ENCODE results near the gene SMARCC2. TPM values are rescaled to one million over a fixed set of nuclear protein-coding genes. Genes with fewer than 3 reads are reported as not detected.
A peak's percentile ranks its signal among the peaks of the same experiment; 100 is the strongest.

The SMARCC2 gene
- total RNA-seq, 1 experiment from 2014 or later, result 57.3 TPM

DNA sequence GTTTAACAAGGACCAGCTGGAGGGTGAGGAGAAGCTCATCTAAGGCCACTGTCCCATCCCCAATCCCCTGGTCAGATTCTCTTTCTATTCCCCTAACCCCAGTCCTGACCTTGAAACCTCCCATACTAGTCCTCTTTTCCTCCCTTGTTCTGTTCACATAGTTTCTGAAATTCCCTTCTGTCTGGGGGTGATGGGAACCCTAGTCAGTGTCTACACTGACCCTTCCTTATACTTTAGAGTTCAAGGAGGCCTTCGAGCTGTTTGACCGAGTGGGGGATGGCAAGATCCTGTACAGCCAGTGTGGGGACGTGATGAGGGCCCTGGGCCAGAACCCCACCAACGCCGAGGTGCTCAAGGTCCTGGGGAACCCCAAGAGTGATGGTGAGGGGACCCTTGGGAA, 34.5 kb downstream of the SMARCC2 start:
- DNase-seq, result no peak
- Histone ChIP-seq H3K27me3 (no peaks in the 10 kb centered on the region), H3K4me1 (peaks cover 33% of the 10 kb centered on the region), H3K9me3 (replicated peaks) (no peaks in the 10 kb centered on the region), H3K4me3 (peak overlapping the region; percentile 0; the same call in 1 of the 2 replicates), H3K27ac (peak overlapping the region; percentile 95), H3K36me3 (peaks cover 17% of the 10 kb centered on the region)

- H3K27me3 ChIP-seq, result no peaks in the 10 kb centered on the region
- peaks cover 12% of the 10 kb centered on the region for H3K36me3 ChIP-seq
- H3K4me3 ChIP-seq, result peak overlapping the region; percentile 69
- no peaks in the 10 kb centered on the region for H3K9me3 ChIP-seq (replicated peaks)
- H3K4me1 ChIP-seq, result peaks cover 29% of the 10 kb centered on the region
- DNase-seq, result peak; percentile 95 to 98
- H3K27ac ChIP-seq, result peak overlapping the region; percentile 95
Observed at GRCh38 chr12:56154246-56154771, 35.0 kb downstream of the SMARCC2 start.

DNA sequence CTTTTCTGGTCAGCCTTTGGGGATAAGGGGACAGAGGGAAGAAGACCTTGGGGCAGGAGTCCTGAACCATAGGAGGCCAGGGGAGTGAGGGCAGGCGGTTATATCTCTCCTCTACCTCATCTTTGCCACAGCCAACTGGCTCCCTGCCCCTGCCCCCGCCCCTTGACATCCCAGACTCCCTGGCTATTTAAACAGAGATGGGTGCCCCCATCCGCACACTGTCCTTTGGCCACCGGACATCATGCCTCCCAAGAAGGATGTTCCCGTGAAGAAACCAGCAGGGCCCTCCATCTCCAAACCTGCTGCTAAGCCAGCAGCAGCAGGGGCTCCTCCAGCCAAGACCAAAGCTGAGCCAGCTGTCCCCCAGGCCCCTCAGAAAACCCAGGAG, 35.6 kb downstream of the SMARCC2 start:
- no peaks in the 10 kb centered on the region for H3K27me3 ChIP-seq
- H3K27ac ChIP-seq, result peak overlapping the region; percentile 95
- peaks cover 29% of the 10 kb centered on the region for H3K4me1 ChIP-seq
- no peaks in the 10 kb centered on the region for H3K9me3 ChIP-seq (replicated peaks)
- peak; percentile 41 to 56 for DNase-seq
- H3K4me3 ChIP-seq, result peak overlapping the region; percentile 69
- peaks cover 10% of the 10 kb centered on the region; the same call in 1 of the 2 replicates for H3K36me3 ChIP-seq

- no peak for DNase-seq
- H3K36me3 ChIP-seq, result peaks cover 10% of the 10 kb centered on the region; the same call in 1 of the 2 replicates
- H3K9me3 ChIP-seq (replicated peaks), result no peaks in the 10 kb centered on the region
- H3K4me3 ChIP-seq, result peak overlapping the region; percentile 69
- H3K27me3 ChIP-seq, result no peaks in the 10 kb centered on the region
- peaks cover 29% of the 10 kb centered on the region for H3K4me1 ChIP-seq
- peak overlapping the region; percentile 95 for H3K27ac ChIP-seq
Observed at GRCh38 chr12:56152756-56153677, 36.3 kb downstream of the SMARCC2 start.

DNA sequence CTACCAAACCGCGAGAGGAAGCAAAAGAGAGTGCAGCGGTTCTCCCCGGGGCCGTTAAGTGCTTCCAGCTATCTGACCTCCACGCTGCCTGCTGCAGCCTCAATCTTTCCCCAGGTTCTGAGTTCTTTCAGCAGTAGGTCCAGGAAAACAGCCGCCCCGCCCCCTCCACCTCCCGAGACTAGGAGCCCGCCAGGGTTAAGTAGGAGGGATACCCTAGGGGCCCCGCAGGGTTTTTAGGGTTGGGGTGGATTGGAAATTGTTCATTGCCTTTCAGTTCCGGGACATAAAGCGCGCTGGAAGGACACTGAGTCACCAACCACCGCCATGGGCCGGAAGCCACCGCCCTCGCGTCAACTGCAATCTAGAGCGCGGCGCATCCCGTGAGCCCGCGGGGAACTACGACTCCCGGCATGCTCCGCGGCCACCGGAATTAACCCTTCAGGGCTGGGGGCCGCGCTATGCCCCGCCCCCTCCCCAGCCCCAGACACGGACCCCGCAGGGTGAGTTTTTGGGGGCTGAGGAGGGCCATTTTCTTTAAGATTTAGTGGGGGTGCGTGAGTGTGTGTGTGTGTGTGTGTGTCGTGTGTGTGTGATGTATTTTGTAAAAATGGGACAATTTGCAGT, 37.0 kb downstream of the SMARCC2 start, which contains the start of gene MYL6B:
MYL6B (plus strand) TSS at position 456 of the 624 bp plus-strand sequence. CDS start 1,332 bp downstream, outside the sequence.
- peak; percentile 91 to 93 for DNase-seq

GRCh38 chr12:56151672-56152131, 37.6 kb downstream of the SMARCC2 start:
- peaks cover 10% of the 10 kb centered on the region; the same call in 1 of the 2 replicates for H3K36me3 ChIP-seq
- H3K9me3 ChIP-seq (replicated peaks), result no peaks in the 10 kb centered on the region
- H3K4me3 ChIP-seq, result peak overlapping the region; percentile 69
- peak overlapping the region; percentile 95 for H3K27ac ChIP-seq
- no peaks in the 10 kb centered on the region for H3K27me3 ChIP-seq
- H3K4me1 ChIP-seq, result peaks cover 31% of the 10 kb centered on the region
- peak; percentile 31 to 44 for DNase-seq

More for the DNA sequence above, 37.0 kb downstream of the SMARCC2 start, which contains the start of gene MYL6B:
- Histone ChIP-seq H3K27me3 (no peaks in the 10 kb centered on the region), H3K27ac (peak within 1 kb of the TSS; percentile 95), H3K36me3 (peaks cover 10% of the 10 kb centered on the region; the same call in 1 of the 2 replicates), H3K4me1 (peaks cover 29% of the 10 kb centered on the region), H3K9me3 (replicated peaks) (no peaks in the 10 kb centered on the region), H3K4me3 (peak within 1 kb of the TSS; percentile 69)

DNA sequence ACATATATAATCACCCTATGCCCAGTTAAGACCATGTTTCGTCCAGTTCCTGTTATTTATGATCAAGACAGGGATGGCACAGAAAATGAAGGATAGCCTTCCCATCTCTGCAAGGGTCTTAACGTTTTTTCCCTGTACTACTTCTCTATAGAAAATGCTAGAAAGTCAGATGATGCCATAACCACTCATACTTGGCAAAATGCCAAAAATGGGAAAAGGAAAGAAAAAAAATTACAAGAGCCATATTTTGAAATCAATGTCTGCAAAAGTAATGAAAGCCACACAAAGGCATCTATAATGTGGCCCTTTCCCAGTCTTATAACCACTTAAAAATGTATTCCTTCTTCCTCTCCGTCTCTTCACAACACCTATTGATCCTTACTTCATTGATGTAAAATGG, 38.7 kb downstream of the SMARCC2 start:
- Histone ChIP-seq H3K9me3 (replicated peaks) (no peaks in the 10 kb centered on the region), H3K27ac (no peak overlapping the region), H3K36me3 (0 out of 2 replicates have a peak, but pooled peaks cover 4% of the 10 kb centered on the region), H3K27me3 (no peaks in the 10 kb centered on the region), H3K4me3 (no peak overlapping the region), H3K4me1 (peaks cover 32% of the 10 kb centered on the region)
- DNase-seq, result peak in 1 of 2 experiments; percentile 37

- DNase-seq, result peak in 1 of 2 experiments; percentile 45
- no peak overlapping the region for H3K4me3 ChIP-seq
- H3K36me3 ChIP-seq, result peaks cover 26% of the 10 kb centered on the region
- H3K9me3 ChIP-seq (replicated peaks), result no peaks in the 10 kb centered on the region
- peaks cover 7% of the 10 kb centered on the region for H3K4me1 ChIP-seq
- H3K27me3 ChIP-seq, result no peaks in the 10 kb centered on the region
- H3K27ac ChIP-seq, result no peak overlapping the region
Observed at GRCh38 chr12:56146492-56147460, 42.5 kb downstream of the SMARCC2 start.

GRCh38 chr12:56145217-56145616, 44.1 kb downstream of the SMARCC2 start:
- peaks cover 7% of the 10 kb centered on the region for H3K4me1 ChIP-seq
- no peaks in the 10 kb centered on the region for H3K27me3 ChIP-seq
- DNase-seq, result no peak
- no peaks in the 10 kb centered on the region for H3K9me3 ChIP-seq (replicated peaks)
- H3K4me3 ChIP-seq, result no peak overlapping the region
- no peak overlapping the region for H3K27ac ChIP-seq
- H3K36me3 ChIP-seq, result peaks cover 32% of the 10 kb centered on the region

- Histone ChIP-seq H3K4me3 (no peak overlapping the region), H3K4me1 (peaks cover 7% of the 10 kb centered on the region), H3K36me3 (peaks cover 36% of the 10 kb centered on the region), H3K27me3 (no peaks in the 10 kb centered on the region), H3K9me3 (replicated peaks) (no peaks in the 10 kb centered on the region), H3K27ac (no peak overlapping the region)
- no peak for DNase-seq
Observed at GRCh38 chr12:56143870-56144269, 45.4 kb downstream of the SMARCC2 start.

- no peak for DNase-seq
- H3K36me3 ChIP-seq, result peaks cover 43% of the 10 kb centered on the region
- H3K9me3 ChIP-seq (replicated peaks), result no peaks in the 10 kb centered on the region
- peaks cover 7% of the 10 kb centered on the region for H3K4me1 ChIP-seq
- H3K27me3 ChIP-seq, result no peaks in the 10 kb centered on the region
- no peak overlapping the region for H3K27ac ChIP-seq
- H3K4me3 ChIP-seq, result no peak overlapping the region
Observed at GRCh38 chr12:56143217-56143616, 46.1 kb downstream of the SMARCC2 start.

- Histone ChIP-seq H3K4me1 (peaks cover 7% of the 10 kb centered on the region), H3K4me3 (no peak overlapping the region), H3K36me3 (peaks cover 53% of the 10 kb centered on the region), H3K9me3 (replicated peaks) (no peaks in the 10 kb centered on the region), H3K27ac (no peak overlapping the region), H3K27me3 (no peaks in the 10 kb centered on the region)
- no peak for DNase-seq
Observed at GRCh38 chr12:56141946-56142784, 47.1 kb downstream of the SMARCC2 start.
